Measurements from ENCODE around the gene MAD1L1.

DNA sequence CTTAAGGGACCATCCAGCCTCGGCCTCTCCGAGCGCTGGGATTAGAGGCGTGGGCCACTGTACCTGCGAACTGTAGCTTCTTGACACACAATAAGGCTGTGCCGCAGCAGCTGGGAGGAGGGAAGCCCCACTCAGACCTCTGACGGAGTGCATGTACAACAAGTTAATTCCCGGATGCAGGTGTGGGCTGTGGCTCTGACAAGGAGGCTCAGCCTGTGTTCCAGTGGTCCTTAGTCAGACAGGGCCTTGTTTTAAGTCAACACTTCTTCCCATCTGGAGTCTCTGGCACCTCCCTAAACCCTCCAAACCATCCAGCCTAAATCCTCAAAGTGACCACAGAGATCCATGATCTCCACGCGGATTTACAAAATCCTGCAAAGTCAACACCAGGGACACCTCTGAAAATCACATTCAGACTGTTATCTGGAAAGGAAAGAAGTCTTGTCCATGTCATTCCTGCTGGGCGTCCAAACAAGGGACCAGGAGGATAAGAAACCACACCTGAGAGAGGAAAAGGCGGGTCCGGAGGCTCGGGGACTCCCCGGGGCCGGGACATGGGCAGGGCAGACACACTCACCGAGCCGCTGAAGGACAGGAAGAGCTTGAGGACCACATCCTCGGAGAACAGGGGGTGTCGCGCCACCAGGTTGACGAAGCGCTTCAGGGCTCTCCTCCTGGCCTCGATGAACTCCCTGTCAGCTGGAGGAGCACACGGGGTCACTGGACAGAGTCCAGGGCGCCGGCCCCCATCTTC is 38.7 kb upstream of the MAD1L1 start:
- TF ChIP-seq CSDC2 (CRISPR knock-in tag; IDR thresholded peaks at IDR 0.05) (no peak), ZFP30 (CRISPR knock-in tag; IDR thresholded peaks at IDR 0.05) (no peak), GLIS3 (CRISPR knock-in tag; IDR thresholded peaks at IDR 0.05) (no peak), OSR1 (CRISPR knock-in tag; IDR thresholded peaks at IDR 0.05) (no peak), ZFP3 (CRISPR knock-in tag; IDR thresholded peaks at IDR 0.05) (no peak)
- TF ChIP-seq, protein P1, sequence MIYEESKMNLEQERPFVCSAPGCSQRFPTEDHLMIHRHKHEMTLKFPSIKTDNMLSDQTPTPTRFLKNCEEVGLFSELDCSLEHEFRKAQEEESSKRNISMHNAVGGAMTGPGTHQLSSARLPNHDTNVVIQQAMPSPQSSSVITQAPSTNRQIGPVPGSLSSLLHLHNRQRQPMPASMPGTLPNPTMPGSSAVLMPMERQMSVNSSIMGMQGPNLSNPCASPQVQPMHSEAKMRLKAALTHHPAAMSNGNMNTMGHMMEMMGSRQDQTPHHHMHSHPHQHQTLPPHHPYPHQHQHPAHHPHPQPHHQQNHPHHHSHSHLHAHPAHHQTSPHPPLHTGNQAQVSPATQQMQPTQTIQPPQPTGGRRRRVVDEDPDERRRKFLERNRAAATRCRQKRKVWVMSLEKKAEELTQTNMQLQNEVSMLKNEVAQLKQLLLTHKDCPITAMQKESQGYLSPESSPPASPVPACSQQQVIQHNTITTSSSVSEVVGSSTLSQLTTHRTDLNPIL (CRISPR knock-in tag; IDR thresholded peaks at IDR 0.05; ENCODE audit: low read depth), result no peak

Data from SK-N-SH treated with all-trans-retinoic acid at 6 μM for 48 hours (cell line).